SU-DHL-6 (cell line): ENCODE measurements around the gene ACOT12.

ENCODE experiments used
- EZH2phosphoT487 ChIP-seq: fragments of 200-600 bp; sonication (generic), shearing (Covaris generic); conservative IDR thresholded peaks from 2 replicates; pipeline ENCODE4 v1.6.1; 2018; ENCODE audit warnings: mild to moderate bottlenecking, antibody characterized with exemption, low read length, moderate library complexity, mixed read lengths
- TF ChIP-seq, protein P1 (sequence below): fragments of 200-600 bp; sonication (generic); IDR thresholded peaks from one replicate; pipeline ENCODE4 v1.5.1; 2017; ENCODE audit warnings: antibody characterized with exemption, mild to moderate bottlenecking, low read length, moderate library complexity; ENCODE audit not compliant: insufficient read depth, poor library complexity, severe bottlenecking

DNA sequence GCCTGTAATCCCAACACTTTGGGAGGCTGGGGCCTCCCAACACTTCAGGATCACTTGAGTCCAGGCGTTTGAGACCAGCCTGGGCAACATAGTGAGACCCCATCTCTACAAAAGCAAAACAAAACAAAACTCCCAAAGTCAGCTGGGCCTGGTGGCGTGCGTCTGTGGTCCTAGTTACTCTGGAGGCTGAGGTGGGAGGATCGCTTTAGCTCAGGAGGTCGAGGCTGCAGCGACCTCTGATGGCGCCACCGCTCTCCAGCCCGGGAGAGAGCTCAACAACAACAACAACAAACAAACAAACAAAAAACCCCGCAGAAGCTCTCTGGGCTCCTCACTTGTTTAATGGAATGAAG lies 528 bp downstream of the ACOT12 start:
- TF ChIP-seq, protein P1, sequence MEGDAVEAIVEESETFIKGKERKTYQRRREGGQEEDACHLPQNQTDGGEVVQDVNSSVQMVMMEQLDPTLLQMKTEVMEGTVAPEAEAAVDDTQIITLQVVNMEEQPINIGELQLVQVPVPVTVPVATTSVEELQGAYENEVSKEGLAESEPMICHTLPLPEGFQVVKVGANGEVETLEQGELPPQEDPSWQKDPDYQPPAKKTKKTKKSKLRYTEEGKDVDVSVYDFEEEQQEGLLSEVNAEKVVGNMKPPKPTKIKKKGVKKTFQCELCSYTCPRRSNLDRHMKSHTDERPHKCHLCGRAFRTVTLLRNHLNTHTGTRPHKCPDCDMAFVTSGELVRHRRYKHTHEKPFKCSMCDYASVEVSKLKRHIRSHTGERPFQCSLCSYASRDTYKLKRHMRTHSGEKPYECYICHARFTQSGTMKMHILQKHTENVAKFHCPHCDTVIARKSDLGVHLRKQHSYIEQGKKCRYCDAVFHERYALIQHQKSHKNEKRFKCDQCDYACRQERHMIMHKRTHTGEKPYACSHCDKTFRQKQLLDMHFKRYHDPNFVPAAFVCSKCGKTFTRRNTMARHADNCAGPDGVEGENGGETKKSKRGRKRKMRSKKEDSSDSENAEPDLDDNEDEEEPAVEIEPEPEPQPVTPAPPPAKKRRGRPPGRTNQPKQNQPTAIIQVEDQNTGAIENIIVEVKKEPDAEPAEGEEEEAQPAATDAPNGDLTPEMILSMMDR = no peak
- no peak for TF ChIP-seq EZH2phosphoT487
